ENCODE measurements around the gene PP2D1. TPM values are rescaled to one million over a fixed set of nuclear protein-coding genes. Genes with fewer than 3 reads are reported as not detected.

Gene PP2D1
- total RNA-seq, 3 donors from 2014 or later (not counting 1 experiment from before 2014, with no cell fraction given): not detected

- Mint-ChIP-seq H3K27me3 (ENCODE audit: low read depth in 2 of 2) (peaks cover 0 to 2% of the 10 kb centered on the region in 2 donors), H3K36me3 (no peaks in the 10 kb centered on the region), H3K4me1 (no peaks in the 10 kb centered on the region), H3K27ac (no peak overlapping the region), H3K9me3 (no peaks in the 10 kb centered on the region), H3K4me3 (no peak overlapping the region)
- ATAC-seq (no peak), DNase-seq (no peak)
- Histone ChIP-seq H3K27ac (ENCODE audit: low read length) (no peak overlapping the region), H3K27me3 (ENCODE audit: control insufficient read depth, insufficient read depth, low read length) (no peaks in the 10 kb centered on the region), H3K36me3 (ENCODE audit: control insufficient read depth, insufficient read depth, low read length) (no peaks in the 10 kb centered on the region), H3K4me3 (ENCODE audit: low read length) (no peak overlapping the region), H3K9me3 (ENCODE audit: control insufficient read depth, insufficient read depth, low read length) (no peaks in the 10 kb centered on the region), H3K4me1 (ENCODE audit: control insufficient read depth, insufficient read depth, low read length) (no peaks in the 10 kb centered on the region)
- no peak for TF ChIP-seq CTCF (IDR thresholded peaks at IDR 0.05)
- intact Hi-C loops (cut with micrococcal nuclease): no loop called here
- WGBS (ENCODE audit: insufficient coverage): 100% methylated on average over 1 of the region's 1 CpG
These were observed 3.5 kb upstream of the PP2D1 start for GRCh38 chr3:20015525-20015924.

GRCh38 chr3:20013396-20013795 is 1.3 kb upstream of the PP2D1 start:
- intact Hi-C loops (cut with micrococcal nuclease): no loop called here
- ATAC-seq: no peak
- Histone ChIP-seq H3K27ac (ENCODE audit: low read length) (no peak overlapping the region), H3K4me1 (ENCODE audit: control insufficient read depth, insufficient read depth, low read length) (no peaks in the 10 kb centered on the region), H3K9me3 (ENCODE audit: control insufficient read depth, insufficient read depth, low read length) (no peaks in the 10 kb centered on the region), H3K4me3 (ENCODE audit: low read length) (no peak overlapping the region), H3K27me3 (ENCODE audit: control insufficient read depth, insufficient read depth, low read length) (no peaks in the 10 kb centered on the region), H3K36me3 (ENCODE audit: control insufficient read depth, insufficient read depth, low read length) (no peaks in the 10 kb centered on the region)
- Mint-ChIP-seq H3K27me3 (ENCODE audit: low read depth in 2 of 2) (peaks cover 0 to 2% of the 10 kb centered on the region in 2 donors), H3K27ac (no peak overlapping the region), H3K36me3 (no peaks in the 10 kb centered on the region), H3K4me1 (no peaks in the 10 kb centered on the region), H3K4me3 (no peak overlapping the region), H3K9me3 (no peaks in the 10 kb centered on the region)
- TF ChIP-seq CTCF (IDR thresholded peaks at IDR 0.05): no peak
- whole genome bisulfite sequencing (ENCODE audit: insufficient coverage): 92% methylated on average over 1 of the region's 1 CpG
- no peak for DNase-seq

GRCh38 chr3:20008646-20009045 is 3.4 kb downstream of the PP2D1 start:
- ATAC-seq (no peak), DNase-seq (no peak)
- H3K27ac Mint-ChIP-seq: no peak overlapping the region
- no peaks in the 10 kb centered on the region for H3K36me3 ChIP-seq (ENCODE audit: control insufficient read depth, insufficient read depth, low read length)
- H3K27ac ChIP-seq (ENCODE audit: low read length): no peak overlapping the region
- intact Hi-C loops (cut with micrococcal nuclease): no loop called here
- no peak overlapping the region for H3K4me3 Mint-ChIP-seq
- H3K4me1 ChIP-seq (ENCODE audit: control insufficient read depth, insufficient read depth, low read length): no peaks in the 10 kb centered on the region
- H3K9me3 Mint-ChIP-seq: no peaks in the 10 kb centered on the region
- H3K4me1 Mint-ChIP-seq: no peaks in the 10 kb centered on the region
- H3K9me3 ChIP-seq (ENCODE audit: control insufficient read depth, insufficient read depth, low read length): no peaks in the 10 kb centered on the region
- 67% methylated on average over 1 of the region's 2 CpGs for WGBS (ENCODE audit: insufficient coverage)
- no peak for TF ChIP-seq CTCF (IDR thresholded peaks at IDR 0.05)
- no peaks in the 10 kb centered on the region for H3K27me3 ChIP-seq (ENCODE audit: control insufficient read depth, insufficient read depth, low read length)
- H3K27me3 Mint-ChIP-seq (ENCODE audit: low read depth in 2 of 2): no peaks in the 10 kb centered on the region
- no peaks in the 10 kb centered on the region for H3K36me3 Mint-ChIP-seq
- H3K4me3 ChIP-seq (ENCODE audit: low read length): no peak overlapping the region

GRCh38 chr3:20007960-20008359 is 4.1 kb downstream of the PP2D1 start:
- no peak for DNase-seq
- Mint-ChIP-seq H3K27ac (no peak overlapping the region), H3K9me3 (no peaks in the 10 kb centered on the region), H3K4me3 (no peak overlapping the region), H3K36me3 (no peaks in the 10 kb centered on the region), H3K27me3 (ENCODE audit: low read depth in 2 of 2) (no peaks in the 10 kb centered on the region), H3K4me1 (no peaks in the 10 kb centered on the region)
- Histone ChIP-seq H3K27me3 (ENCODE audit: control insufficient read depth, insufficient read depth, low read length) (no peaks in the 10 kb centered on the region), H3K4me1 (ENCODE audit: control insufficient read depth, insufficient read depth, low read length) (no peaks in the 10 kb centered on the region), H3K9me3 (ENCODE audit: control insufficient read depth, insufficient read depth, low read length) (no peaks in the 10 kb centered on the region), H3K36me3 (ENCODE audit: control insufficient read depth, insufficient read depth, low read length) (no peaks in the 10 kb centered on the region), H3K4me3 (ENCODE audit: low read length) (no peak overlapping the region), H3K27ac (ENCODE audit: low read length) (no peak overlapping the region)
- 96% methylated on average over 20 of the region's 20 CpGs for WGBS (ENCODE audit: insufficient coverage)
- intact Hi-C loops (cut with micrococcal nuclease): no loop called here
- TF ChIP-seq CTCF (IDR thresholded peaks at IDR 0.05): no peak
- ATAC-seq: no peak

All from natural killer cell (primary cell).